ENCODE results near the gene PTCH1.

DNA sequence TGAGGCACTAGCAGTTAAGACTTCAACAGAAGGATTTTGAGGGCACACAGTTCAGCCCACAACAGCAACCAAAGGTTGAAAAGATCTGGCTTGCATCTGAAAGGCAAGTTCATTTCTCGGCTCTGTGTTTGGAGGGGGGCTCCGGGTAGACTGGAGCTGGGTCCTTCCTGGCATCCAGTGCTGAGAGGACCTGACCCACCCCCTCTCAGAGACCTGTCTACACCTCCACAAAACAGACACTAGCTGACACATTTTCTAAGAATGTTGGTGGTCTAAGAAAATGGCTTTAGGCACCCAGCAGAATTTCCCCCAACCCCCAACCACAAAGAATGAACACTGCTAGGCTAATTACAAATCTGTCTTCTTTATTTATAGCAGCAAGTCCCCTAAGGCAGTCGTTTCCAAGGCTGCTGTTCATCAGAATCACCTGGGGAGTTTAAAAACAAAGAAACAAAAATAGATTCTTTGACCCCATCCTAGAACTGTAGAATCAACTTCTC is 6.2 kb upstream of the PTCH1 start:
- TF ChIP-seq SP3 (tag by site-specific recombination; IDR thresholded peaks at IDR 0.05) = no peak
- TF ChIP-seq, protein P1, sequence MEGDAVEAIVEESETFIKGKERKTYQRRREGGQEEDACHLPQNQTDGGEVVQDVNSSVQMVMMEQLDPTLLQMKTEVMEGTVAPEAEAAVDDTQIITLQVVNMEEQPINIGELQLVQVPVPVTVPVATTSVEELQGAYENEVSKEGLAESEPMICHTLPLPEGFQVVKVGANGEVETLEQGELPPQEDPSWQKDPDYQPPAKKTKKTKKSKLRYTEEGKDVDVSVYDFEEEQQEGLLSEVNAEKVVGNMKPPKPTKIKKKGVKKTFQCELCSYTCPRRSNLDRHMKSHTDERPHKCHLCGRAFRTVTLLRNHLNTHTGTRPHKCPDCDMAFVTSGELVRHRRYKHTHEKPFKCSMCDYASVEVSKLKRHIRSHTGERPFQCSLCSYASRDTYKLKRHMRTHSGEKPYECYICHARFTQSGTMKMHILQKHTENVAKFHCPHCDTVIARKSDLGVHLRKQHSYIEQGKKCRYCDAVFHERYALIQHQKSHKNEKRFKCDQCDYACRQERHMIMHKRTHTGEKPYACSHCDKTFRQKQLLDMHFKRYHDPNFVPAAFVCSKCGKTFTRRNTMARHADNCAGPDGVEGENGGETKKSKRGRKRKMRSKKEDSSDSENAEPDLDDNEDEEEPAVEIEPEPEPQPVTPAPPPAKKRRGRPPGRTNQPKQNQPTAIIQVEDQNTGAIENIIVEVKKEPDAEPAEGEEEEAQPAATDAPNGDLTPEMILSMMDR (tag by site-specific recombination; IDR thresholded peaks at IDR 0.05) = no peak

All from HEK293 (cell line).